Fibroblast of villous mesenchyme (primary cell): ENCODE results near the gene FRMPD2. TPM values are rescaled to one million over a fixed set of nuclear protein-coding genes. Genes with fewer than 3 reads are reported as not detected.

Source experiments
- DNase-seq: peaks from one replicate; pipeline ENCODE4 v3.0.0-alpha.2; 2010; ENCODE audit warnings: low read depth
- H3K4me3 ChIP-seq: 2 replicates; pipeline ENCODE4 v1.5.1; 2011; ENCODE audit warnings: low read depth, mild to moderate bottlenecking, low read length
- CTCF ChIP-seq: IDR thresholded peaks from 2 replicates; pipeline ENCODE4 v1.5.1; 2012; ENCODE audit warnings: low read depth, mild to moderate bottlenecking, low read length; ENCODE audit not compliant: insufficient read depth
- total RNA-seq: library from RNA; depleted of rRNA; stranded (reverse); fragments of >200 nt; gene quantifications from 2 replicates; pipeline ENCODE4 v1.2.3, GENCODE V29; 2012

The FRMPD2 gene
- total RNA-seq, 1 donor: under 0.01 TPM

- no peak overlapping the region for H3K4me3 ChIP-seq
- DNase-seq: no peak
- TF ChIP-seq CTCF: no peak
Measured at GRCh38 chr10:48253970-48254657, 20.4 kb downstream of the FRMPD2 start.

GRCh38 chr10:48252354-48252650, 22.2 kb downstream of the FRMPD2 start:
- TF ChIP-seq CTCF: no peak
- DNase-seq: no peak
- no peak overlapping the region for H3K4me3 ChIP-seq

GRCh38 chr10:48251525-48252353, 22.8 kb downstream of the FRMPD2 start:
- peak; percentile 4 for DNase-seq
- no peak for TF ChIP-seq CTCF
- H3K4me3 ChIP-seq: no peak overlapping the region

- no peak overlapping the region for H3K4me3 ChIP-seq
- TF ChIP-seq CTCF: no peak
- DNase-seq: peak; percentile 7
Measured at GRCh38 chr10:48251152-48251524, 23.4 kb downstream of the FRMPD2 start.

- no peak for TF ChIP-seq CTCF
- no peak overlapping the region for H3K4me3 ChIP-seq
- DNase-seq: no peak
Measured at GRCh38 chr10:48249763-48250351, 24.6 kb downstream of the FRMPD2 start.

- no peak for TF ChIP-seq CTCF
- DNase-seq: no peak
- H3K4me3 ChIP-seq: no peak overlapping the region
Measured at GRCh38 chr10:48249004-48249762, 25.3 kb downstream of the FRMPD2 start.
